Osteoblast (primary cell): ENCODE results near the gene NKX3-2. TPM values are rescaled to one million over a fixed set of nuclear protein-coding genes. Genes with fewer than 3 reads are reported as not detected.

Experiments used
- DNase-seq: peaks from one replicate; pipeline ENCODE4 v3.0.0; 2011; ENCODE audit warnings: low spot score, mixed read lengths; ENCODE audit not compliant: insufficient read length; ENCODE audit errors: missing footprints
- H2AFZ ChIP-seq: 2 replicates; pipeline ENCODE4 v1.6.0; 2011; ENCODE audit warnings: mild to moderate bottlenecking, low read length
- H3K27ac ChIP-seq: 2 replicates; pipeline ENCODE4 v1.5.1; 2011; ENCODE audit warnings: mild to moderate bottlenecking, low read depth, low read length, moderate library complexity
- H3K27me3 ChIP-seq: 2 replicates; pipeline ENCODE4 v1.6.0; 2012; ENCODE audit warnings: mild to moderate bottlenecking, control low read depth, inconsistent platforms, low read length, moderate library complexity; ENCODE audit not compliant: insufficient read depth
- H3K36me3 ChIP-seq: 2 replicates; pipeline ENCODE4 v1.5.1; 2011; ENCODE audit warnings: mild to moderate bottlenecking, low read length, control low read depth, moderate library complexity; ENCODE audit not compliant: insufficient read depth
- H3K4me1 ChIP-seq: 2 replicates; pipeline ENCODE4 v1.5.1; 2011; ENCODE audit warnings: mild to moderate bottlenecking, low read length, control low read depth, moderate library complexity; ENCODE audit not compliant: insufficient read depth
- H3K4me2 ChIP-seq: 2 replicates; pipeline ENCODE4 v1.6.0; 2011; ENCODE audit warnings: mild to moderate bottlenecking, low read length; ENCODE audit not compliant: insufficient read depth
- H3K4me3 ChIP-seq: fragments of 200-600 bp; sonication (generic); 3 replicates; pipeline ENCODE4 v1.5.1; 2012; ENCODE audit warnings: mild to moderate bottlenecking, low read length, inconsistent platforms; ENCODE audit not compliant: insufficient read depth
- H3K79me2 ChIP-seq: 2 replicates; pipeline ENCODE4 v1.6.0; 2012; ENCODE audit warnings: mild to moderate bottlenecking, low read length, control low read depth, inconsistent platforms; ENCODE audit not compliant: insufficient read depth
- H3K9me3 ChIP-seq: 2 replicates; pipeline ENCODE4 v1.5.1; 2011; ENCODE audit warnings: low read depth, low read length, control low read depth
- H4K20me1 ChIP-seq: 2 replicates; pipeline ENCODE4 v1.6.0; 2012; ENCODE audit warnings: mild to moderate bottlenecking, low read length, control low read depth; ENCODE audit not compliant: insufficient read depth
- CTCF ChIP-seq: IDR thresholded peaks from 2 replicates; pipeline ENCODE4 v1.5.1; 2011; ENCODE audit warnings: mild to moderate bottlenecking, low read depth, low read length, moderate library complexity; ENCODE audit errors: extremely low read depth
- total RNA-seq: library from RNA; depleted of rRNA; stranded (reverse); fragments of >200 nt; gene quantifications from 2 replicates; pipeline ENCODE4 v1.2.3, GENCODE V29; 2012

NKX3-2 gene
- total RNA-seq, 1 donor = 0.72 TPM

- no peaks in the 10 kb centered on the region for H3K79me2 ChIP-seq
- no peaks in the 10 kb centered on the region for H4K20me1 ChIP-seq
These were observed 39.9 kb downstream of the NKX3-2 start for GRCh38 chr4:13504374-13504773.

GRCh38 chr4:13498469-13498868, 45.8 kb downstream of the NKX3-2 start:
- no peak for DNase-seq
- no peaks in the 10 kb centered on the region for H3K27me3 ChIP-seq
- H3K79me2 ChIP-seq = no peaks in the 10 kb centered on the region
- no peak for TF ChIP-seq CTCF
- H3K4me3 ChIP-seq = no peak overlapping the region
- H3K27ac ChIP-seq = no peak overlapping the region
- H2AFZ ChIP-seq = no peak overlapping the region
- no peaks in the 10 kb centered on the region for H3K4me1 ChIP-seq
- no peak overlapping the region for H3K4me2 ChIP-seq
- no peaks in the 10 kb centered on the region for H4K20me1 ChIP-seq
- no peaks in the 10 kb centered on the region for H3K9me3 ChIP-seq
- no peaks in the 10 kb centered on the region for H3K36me3 ChIP-seq

More at GRCh38 chr4:13504374-13504773, 39.9 kb downstream of the NKX3-2 start:
- Histone ChIP-seq H2AFZ (no peak overlapping the region), H3K27ac (no peak overlapping the region), H3K9me3 (no peaks in the 10 kb centered on the region), H3K4me3 (no peak overlapping the region), H3K27me3 (no peaks in the 10 kb centered on the region), H3K36me3 (no peaks in the 10 kb centered on the region), H3K4me2 (no peak overlapping the region), H3K4me1 (no peaks in the 10 kb centered on the region)
- no peak for DNase-seq
- no peak for TF ChIP-seq CTCF

GRCh38 chr4:13496605-13497004, 47.7 kb downstream of the NKX3-2 start:
- Histone ChIP-seq H2AFZ (no peak overlapping the region), H3K4me2 (no peak overlapping the region), H3K36me3 (no peaks in the 10 kb centered on the region)

GRCh38 chr4:13495753-13496152, 48.6 kb downstream of the NKX3-2 start:
- H3K4me2 ChIP-seq = no peak overlapping the region
- no peak for TF ChIP-seq CTCF
- H3K4me3 ChIP-seq = no peak overlapping the region
- H2AFZ ChIP-seq = no peak overlapping the region
- no peaks in the 10 kb centered on the region for H3K27me3 ChIP-seq
- H3K36me3 ChIP-seq = no peaks in the 10 kb centered on the region
- H3K9me3 ChIP-seq = no peaks in the 10 kb centered on the region
- no peaks in the 10 kb centered on the region for H4K20me1 ChIP-seq
- no peak overlapping the region for H3K27ac ChIP-seq
- no peaks in the 10 kb centered on the region for H3K4me1 ChIP-seq
- H3K79me2 ChIP-seq = no peaks in the 10 kb centered on the region
- no peak for DNase-seq

More at GRCh38 chr4:13496605-13497004, 47.7 kb downstream of the NKX3-2 start:
- Histone ChIP-seq H3K4me1 (no peaks in the 10 kb centered on the region), H3K79me2 (no peaks in the 10 kb centered on the region), H4K20me1 (no peaks in the 10 kb centered on the region), H3K9me3 (no peaks in the 10 kb centered on the region), H3K27me3 (no peaks in the 10 kb centered on the region), H3K4me3 (no peak overlapping the region), H3K27ac (no peak overlapping the region)
- no peak for DNase-seq
- no peak for TF ChIP-seq CTCF
